NB4 (cell line): ENCODE measurements around the gene PRKG1.

ENCODE experiments used
- DNase-seq: peaks from one replicate; pipeline ENCODE4 v3.0.0; 2010; ENCODE audit warnings: low read depth
- H3K4me3 ChIP-seq: one replicate; pipeline ENCODE4 v1.5.1; 2011; ENCODE audit warnings: mild to moderate bottlenecking, low read depth, low read length, moderate library complexity
- MYC ChIP-seq: IDR thresholded peaks from 2 replicates; pipeline ENCODE4 v1.6.1; 2011; ENCODE audit warnings: low read depth, low read length
- POLR2A ChIP-seq: IDR thresholded peaks from 2 replicates; pipeline ENCODE4 v1.6.1; 2011; ENCODE audit warnings: mild to moderate bottlenecking; ENCODE audit not compliant: insufficient read length; ENCODE audit errors: extremely low read depth
- TF ChIP-seq, protein P1 (sequence below): IDR thresholded peaks from one replicate; pipeline ENCODE4 v1.5.1; 2012; ENCODE audit warnings: low read depth, low read length
- TF ChIP-seq, protein P2 (sequence below): IDR thresholded peaks from 2 replicates; pipeline ENCODE4 v1.6.1; 2011; ENCODE audit warnings: low read depth, low read length

The PRKG1 gene

DNA sequence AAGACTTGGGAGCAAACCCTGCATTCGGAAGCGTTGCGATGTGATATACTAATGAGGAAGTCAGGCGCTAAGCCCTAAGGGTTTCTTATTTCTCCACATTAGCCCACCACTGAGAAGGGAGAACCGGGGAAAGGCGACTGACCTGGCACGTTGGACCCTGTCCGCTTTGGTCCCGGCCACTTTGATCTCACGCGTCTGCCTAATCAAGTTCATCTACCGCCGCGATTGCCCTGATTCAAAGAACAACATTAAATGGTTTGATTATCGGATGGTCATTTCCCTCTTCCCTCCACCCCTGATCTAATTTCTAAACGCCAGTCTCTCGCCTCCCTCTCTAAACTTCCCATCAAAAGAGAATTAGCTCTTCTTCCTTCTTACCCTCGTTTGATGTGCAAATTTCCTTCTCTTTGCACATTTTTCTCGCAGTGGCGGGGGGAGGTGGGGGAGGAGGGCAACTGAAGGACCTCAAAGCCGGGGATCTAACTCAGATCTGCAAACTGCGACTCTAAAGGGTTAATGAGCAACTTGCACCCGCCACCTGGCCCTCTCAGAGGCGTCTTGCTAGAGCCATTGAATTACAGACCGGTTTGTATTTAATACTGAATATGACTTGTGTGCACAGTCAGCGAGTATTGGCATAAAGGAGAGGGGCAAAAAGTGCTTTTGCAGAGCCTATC, 1239.1 kb downstream of the PRKG1 start:
- DNase-seq, result no peak
- H3K4me3 ChIP-seq, result no peak overlapping the region

DNA sequence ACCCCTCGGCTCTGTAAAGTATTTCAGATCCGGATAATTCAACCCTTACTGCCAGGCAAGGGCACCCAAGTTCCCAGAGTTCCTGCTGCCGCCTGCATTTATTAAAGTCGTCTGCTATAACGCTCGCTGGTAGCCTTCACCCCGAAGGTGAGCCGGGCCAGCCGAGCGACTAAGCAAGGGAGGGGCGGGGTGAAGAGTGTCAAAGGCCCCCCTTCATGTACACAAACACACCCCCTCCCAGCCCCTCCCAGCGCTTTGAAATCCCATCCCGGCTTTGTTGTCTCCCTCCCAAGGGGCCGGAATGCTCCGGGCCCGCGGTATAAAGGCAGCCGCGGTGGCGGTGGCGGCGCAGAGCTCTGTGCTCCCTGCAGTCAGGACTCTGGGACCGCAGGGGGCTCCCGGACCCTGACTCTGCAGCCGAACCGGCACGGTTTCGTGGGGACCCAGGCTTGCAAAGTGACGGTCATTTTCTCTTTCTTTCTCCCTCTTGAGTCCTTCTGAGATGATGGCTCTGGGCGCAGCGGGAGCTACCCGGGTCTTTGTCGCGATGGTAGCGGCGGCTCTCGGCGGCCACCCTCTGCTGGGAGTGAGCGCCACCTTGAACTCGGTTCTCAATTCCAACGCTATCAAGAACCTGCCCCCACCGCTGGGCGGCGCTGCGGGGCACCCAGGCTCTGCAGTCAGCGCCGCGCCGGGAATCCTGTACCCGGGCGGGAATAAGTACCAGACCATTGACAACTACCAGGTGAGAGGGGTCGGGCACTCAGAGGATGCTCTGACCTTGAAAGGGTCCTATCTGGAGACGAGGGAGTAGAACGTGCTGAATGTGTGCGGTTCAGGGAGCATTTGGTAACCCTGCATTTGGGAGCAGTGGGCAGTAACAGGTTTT, 1239.9 kb downstream of the PRKG1 start, which contains the start of gene DKK1:
Gene DKK1, plus strand, starts transcription at position 349 of the 889 bp plus-strand sequence. Its CDS starts 154 bp downstream, at position 503.
- no peak for DNase-seq
- TF ChIP-seq MYC (no peak), POLR2A (no peak)
- TF ChIP-seq, protein P1, sequence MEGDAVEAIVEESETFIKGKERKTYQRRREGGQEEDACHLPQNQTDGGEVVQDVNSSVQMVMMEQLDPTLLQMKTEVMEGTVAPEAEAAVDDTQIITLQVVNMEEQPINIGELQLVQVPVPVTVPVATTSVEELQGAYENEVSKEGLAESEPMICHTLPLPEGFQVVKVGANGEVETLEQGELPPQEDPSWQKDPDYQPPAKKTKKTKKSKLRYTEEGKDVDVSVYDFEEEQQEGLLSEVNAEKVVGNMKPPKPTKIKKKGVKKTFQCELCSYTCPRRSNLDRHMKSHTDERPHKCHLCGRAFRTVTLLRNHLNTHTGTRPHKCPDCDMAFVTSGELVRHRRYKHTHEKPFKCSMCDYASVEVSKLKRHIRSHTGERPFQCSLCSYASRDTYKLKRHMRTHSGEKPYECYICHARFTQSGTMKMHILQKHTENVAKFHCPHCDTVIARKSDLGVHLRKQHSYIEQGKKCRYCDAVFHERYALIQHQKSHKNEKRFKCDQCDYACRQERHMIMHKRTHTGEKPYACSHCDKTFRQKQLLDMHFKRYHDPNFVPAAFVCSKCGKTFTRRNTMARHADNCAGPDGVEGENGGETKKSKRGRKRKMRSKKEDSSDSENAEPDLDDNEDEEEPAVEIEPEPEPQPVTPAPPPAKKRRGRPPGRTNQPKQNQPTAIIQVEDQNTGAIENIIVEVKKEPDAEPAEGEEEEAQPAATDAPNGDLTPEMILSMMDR, result no peak
- TF ChIP-seq, protein P2, sequence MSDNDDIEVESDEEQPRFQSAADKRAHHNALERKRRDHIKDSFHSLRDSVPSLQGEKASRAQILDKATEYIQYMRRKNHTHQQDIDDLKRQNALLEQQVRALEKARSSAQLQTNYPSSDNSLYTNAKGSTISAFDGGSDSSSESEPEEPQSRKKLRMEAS, result no peak
- H3K4me3 ChIP-seq, result no peak within 1 kb of the TSS

More for the DNA sequence above, 1239.1 kb downstream of the PRKG1 start:
- TF ChIP-seq, protein P2, result no peak
- TF ChIP-seq, protein P1, result no peak
- no peak for TF ChIP-seq MYC

DNA sequence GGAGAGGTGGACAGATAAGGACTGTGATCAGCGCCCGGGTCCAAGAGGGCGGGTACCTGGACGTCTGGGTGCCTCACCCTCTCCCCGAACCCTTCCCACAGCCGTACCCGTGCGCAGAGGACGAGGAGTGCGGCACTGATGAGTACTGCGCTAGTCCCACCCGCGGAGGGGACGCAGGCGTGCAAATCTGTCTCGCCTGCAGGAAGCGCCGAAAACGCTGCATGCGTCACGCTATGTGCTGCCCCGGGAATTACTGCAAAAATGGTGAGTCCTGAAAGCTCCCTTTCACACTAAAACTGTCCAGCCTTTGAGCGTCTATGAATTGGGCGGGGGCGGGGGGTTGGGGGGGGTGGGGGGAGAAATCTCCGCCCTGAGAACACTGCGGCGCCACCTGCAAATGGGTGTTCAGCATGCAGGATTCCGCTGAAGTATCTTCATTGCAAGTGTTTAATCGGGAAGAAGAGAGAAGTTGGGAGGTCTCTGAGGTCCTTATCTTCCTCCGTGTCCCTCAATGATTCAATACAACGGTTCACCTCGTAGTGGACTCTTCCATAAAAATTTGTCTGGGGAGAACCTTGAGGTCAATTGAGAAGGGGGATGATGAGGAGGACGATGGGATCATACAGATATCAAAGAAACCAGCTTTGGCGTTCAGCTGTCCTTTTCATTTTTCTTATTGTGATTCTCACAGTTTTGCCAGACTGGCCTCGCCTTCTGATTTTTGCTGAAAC, 1240.7 kb downstream of the PRKG1 start:
- DNase-seq, result no peak
- TF ChIP-seq POLR2A (no peak), MYC (no peak)
- TF ChIP-seq, protein P1, result no peak
- TF ChIP-seq, protein P2, result no peak
- no peak overlapping the region for H3K4me3 ChIP-seq

DNA sequence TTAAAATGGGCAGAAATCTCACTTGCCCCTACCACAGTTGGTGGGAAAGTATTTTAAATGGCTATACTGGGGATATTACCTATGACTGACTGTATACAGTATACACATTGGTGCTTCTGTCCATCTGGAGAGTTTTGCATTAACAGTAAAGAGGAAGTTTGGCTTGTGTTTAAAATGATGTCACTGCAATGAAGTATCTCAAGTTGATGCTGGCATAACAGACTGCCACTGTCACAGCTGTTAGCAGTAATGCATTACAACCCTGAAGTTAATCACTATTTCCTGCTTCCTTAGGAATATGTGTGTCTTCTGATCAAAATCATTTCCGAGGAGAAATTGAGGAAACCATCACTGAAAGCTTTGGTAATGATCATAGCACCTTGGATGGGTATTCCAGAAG, 1241.7 kb downstream of the PRKG1 start:
- TF ChIP-seq MYC (no peak), POLR2A (no peak)
- TF ChIP-seq, protein P1, result no peak
- TF ChIP-seq, protein P2, result no peak
- no peak for DNase-seq
- no peak overlapping the region for H3K4me3 ChIP-seq

DNA sequence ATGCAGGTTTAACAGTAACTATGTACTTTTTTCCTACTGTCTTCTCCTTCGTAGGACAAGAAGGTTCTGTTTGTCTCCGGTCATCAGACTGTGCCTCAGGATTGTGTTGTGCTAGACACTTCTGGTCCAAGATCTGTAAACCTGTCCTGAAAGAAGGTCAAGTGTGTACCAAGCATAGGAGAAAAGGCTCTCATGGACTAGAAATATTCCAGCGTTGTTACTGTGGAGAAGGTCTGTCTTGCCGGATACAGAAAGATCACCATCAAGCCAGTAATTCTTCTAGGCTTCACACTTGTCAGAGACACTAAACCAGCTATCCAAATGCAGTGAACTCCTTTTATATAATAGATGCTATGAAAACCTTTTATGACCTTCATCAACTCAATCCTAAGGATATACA, 1242.2 kb downstream of the PRKG1 start:
- no peak for TF ChIP-seq POLR2A
- TF ChIP-seq, protein P1, result no peak
- no peak for TF ChIP-seq MYC
- TF ChIP-seq, protein P2, result no peak
- no peak overlapping the region for H3K4me3 ChIP-seq

More for the DNA sequence above, 1242.2 kb downstream of the PRKG1 start:
- no peak for DNase-seq
